Osteoblast (primary cell): Measurements from ENCODE around the gene FAP. TPM values are rescaled to one million over a fixed set of nuclear protein-coding genes. Genes with fewer than 3 reads are reported as not detected.

Experiments used
- DNase-seq: peaks from one replicate; pipeline ENCODE4 v3.0.0; 2011; ENCODE audit warnings: low spot score, mixed read lengths; ENCODE audit not compliant: insufficient read length; ENCODE audit errors: missing footprints
- H2AFZ ChIP-seq: 2 replicates; pipeline ENCODE4 v1.6.0; 2011; ENCODE audit warnings: mild to moderate bottlenecking, low read length
- H3K27ac ChIP-seq: 2 replicates; pipeline ENCODE4 v1.5.1; 2011; ENCODE audit warnings: mild to moderate bottlenecking, low read depth, low read length, moderate library complexity
- H3K27me3 ChIP-seq: 2 replicates; pipeline ENCODE4 v1.6.0; 2012; ENCODE audit warnings: mild to moderate bottlenecking, control low read depth, inconsistent platforms, low read length, moderate library complexity; ENCODE audit not compliant: insufficient read depth
- H3K36me3 ChIP-seq: 2 replicates; pipeline ENCODE4 v1.5.1; 2011; ENCODE audit warnings: mild to moderate bottlenecking, low read length, control low read depth, moderate library complexity; ENCODE audit not compliant: insufficient read depth
- H3K4me1 ChIP-seq: 2 replicates; pipeline ENCODE4 v1.5.1; 2011; ENCODE audit warnings: mild to moderate bottlenecking, low read length, control low read depth, moderate library complexity; ENCODE audit not compliant: insufficient read depth
- H3K4me2 ChIP-seq: 2 replicates; pipeline ENCODE4 v1.6.0; 2011; ENCODE audit warnings: mild to moderate bottlenecking, low read length; ENCODE audit not compliant: insufficient read depth
- H3K4me3 ChIP-seq: fragments of 200-600 bp; sonication (generic); 3 replicates; pipeline ENCODE4 v1.5.1; 2012; ENCODE audit warnings: mild to moderate bottlenecking, low read length, inconsistent platforms; ENCODE audit not compliant: insufficient read depth
- H3K79me2 ChIP-seq: 2 replicates; pipeline ENCODE4 v1.6.0; 2012; ENCODE audit warnings: mild to moderate bottlenecking, low read length, control low read depth, inconsistent platforms; ENCODE audit not compliant: insufficient read depth
- H3K9me3 ChIP-seq: 2 replicates; pipeline ENCODE4 v1.5.1; 2011; ENCODE audit warnings: low read depth, low read length, control low read depth
- H4K20me1 ChIP-seq: 2 replicates; pipeline ENCODE4 v1.6.0; 2012; ENCODE audit warnings: mild to moderate bottlenecking, low read length, control low read depth; ENCODE audit not compliant: insufficient read depth
- CTCF ChIP-seq: IDR thresholded peaks from 2 replicates; pipeline ENCODE4 v1.5.1; 2011; ENCODE audit warnings: mild to moderate bottlenecking, low read depth, low read length, moderate library complexity; ENCODE audit errors: extremely low read depth
- total RNA-seq: library from RNA; depleted of rRNA; stranded (reverse); fragments of >200 nt; gene quantifications from 2 replicates; pipeline ENCODE4 v1.2.3, GENCODE V29; 2012

FAP gene
- total RNA-seq, 1 donor, result 464 TPM

- Histone ChIP-seq H3K79me2 (no peaks in the 10 kb centered on the region), H3K4me2 (no peak overlapping the region), H3K4me1 (peaks cover 22% of the 10 kb centered on the region), H4K20me1 (no peaks in the 10 kb centered on the region), H3K27ac (peak overlapping the region; percentile 20), H3K9me3 (no peaks in the 10 kb centered on the region), H3K27me3 (no peaks in the 10 kb centered on the region), H2AFZ (peak overlapping the region; percentile 85), H3K4me3 (no peak overlapping the region), H3K36me3 (no peaks in the 10 kb centered on the region)
- no peak for TF ChIP-seq CTCF
- no peak for DNase-seq
Observed at GRCh38 chr2:162265666-162266459, 22.6 kb upstream of the FAP start.

GRCh38 chr2:162261032-162261945, 18.0 kb upstream of the FAP start:
- H3K36me3 ChIP-seq, result no peaks in the 10 kb centered on the region
- H2AFZ ChIP-seq, result peak overlapping the region; percentile 36
- no peak for TF ChIP-seq CTCF
- no peaks in the 10 kb centered on the region for H3K9me3 ChIP-seq
- peak overlapping the region; percentile 69 for H3K4me2 ChIP-seq
- peak overlapping the region; percentile 74 for H3K27ac ChIP-seq
- H3K4me1 ChIP-seq, result peaks cover 61% of the 10 kb centered on the region
- no peaks in the 10 kb centered on the region for H4K20me1 ChIP-seq
- peak overlapping the region; percentile 19 for H3K4me3 ChIP-seq
- DNase-seq, result peak; percentile 78
- H3K27me3 ChIP-seq, result no peaks in the 10 kb centered on the region
- H3K79me2 ChIP-seq, result no peaks in the 10 kb centered on the region

- H3K27ac ChIP-seq, result peak overlapping the region; percentile 93
- TF ChIP-seq CTCF, result no peak
- no peaks in the 10 kb centered on the region for H3K79me2 ChIP-seq
- H3K4me2 ChIP-seq, result peak overlapping the region; percentile 48
- H3K4me3 ChIP-seq, result no peak overlapping the region
- no peaks in the 10 kb centered on the region for H4K20me1 ChIP-seq
- no peaks in the 10 kb centered on the region for H3K36me3 ChIP-seq
- H3K4me1 ChIP-seq, result peaks cover 56% of the 10 kb centered on the region
- no peaks in the 10 kb centered on the region for H3K9me3 ChIP-seq
- peak; percentile 72 for DNase-seq
- H3K27me3 ChIP-seq, result no peaks in the 10 kb centered on the region
- H2AFZ ChIP-seq, result peak overlapping the region; percentile 28
Observed at GRCh38 chr2:162258686-162259085, 15.4 kb upstream of the FAP start.

GRCh38 chr2:162258169-162258568, 14.9 kb upstream of the FAP start:
- peak overlapping the region; percentile 28 for H2AFZ ChIP-seq
- TF ChIP-seq CTCF, result no peak
- no peaks in the 10 kb centered on the region for H3K36me3 ChIP-seq
- H3K79me2 ChIP-seq, result no peaks in the 10 kb centered on the region
- H3K4me2 ChIP-seq, result peak overlapping the region; percentile 48
- peaks cover 56% of the 10 kb centered on the region for H3K4me1 ChIP-seq
- no peak for DNase-seq
- H3K9me3 ChIP-seq, result no peaks in the 10 kb centered on the region
- H3K4me3 ChIP-seq, result no peak overlapping the region
- H3K27ac ChIP-seq, result peak overlapping the region; percentile 93
- H3K27me3 ChIP-seq, result no peaks in the 10 kb centered on the region
- H4K20me1 ChIP-seq, result no peaks in the 10 kb centered on the region
